Suprapubic skin (tissue), 4 donors: ENCODE results near the gene DDX19B.
"Not testable (repeated sequence)": the region's sequence is repeated elsewhere in the genome, so short reads cannot be mapped to it uniquely, and the experiment has no call there.

Experiments
- EP300 ChIP-seq: sonication (generic); formaldehyde crosslinking; IDR thresholded peaks from one replicate; pipeline ENCODE4 v1.6.1; 2017; ENCODE audit warnings: antibody characterized with exemption
- POLR2A ChIP-seq, 2 donors: fragments of 450-650 bp; IDR thresholded peaks; one replicate each; pipeline ENCODE4 v1.6.1; 2017; ENCODE audit warnings: antibody characterized with exemption in 2 of 2, mild to moderate bottlenecking in 2 of 2, moderate library complexity in 2 of 2
- POLR2AphosphoS5 ChIP-seq, 3 donors: sonication (generic); formaldehyde crosslinking; IDR thresholded peaks; one replicate each; pipeline ENCODE4 v1.6.1; 2017; ENCODE audit warnings: antibody characterized with exemption in 3 of 3
- TF ChIP-seq, protein P1 (sequence below), 2 donors: fragments of 200-600 bp in 1 of 2; fragments of 450-650 bp in 1 of 2; sonication (generic) in 1 of 2; IDR thresholded peaks; one replicate each; pipeline ENCODE4 v1.5.1; 2016 to 2019; ENCODE audit warnings: antibody characterized with exemption in 2 of 2, mild to moderate bottlenecking in 1 of 2, moderate library complexity in 1 of 2

DNA sequence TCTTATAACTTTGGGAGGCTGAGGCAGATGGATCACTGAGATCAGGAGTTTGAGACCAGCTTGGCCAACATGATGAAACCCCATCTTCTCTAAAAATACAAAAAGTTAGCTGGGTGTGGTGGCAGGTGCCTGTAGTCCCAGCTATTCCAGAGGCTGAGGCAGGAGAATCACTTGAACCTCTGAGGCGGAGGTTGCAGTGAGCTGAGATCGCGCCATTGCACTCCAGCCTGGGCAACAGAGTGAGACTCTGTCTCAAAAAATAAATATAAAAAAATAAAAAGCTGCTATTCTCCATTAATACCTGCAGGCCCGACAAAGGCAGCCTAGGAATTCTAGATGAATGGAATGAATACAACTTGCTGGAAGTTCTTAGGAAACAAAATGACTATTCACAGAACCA lies 49.3 kb upstream of the DDX19B start:
- TF ChIP-seq, protein P1, sequence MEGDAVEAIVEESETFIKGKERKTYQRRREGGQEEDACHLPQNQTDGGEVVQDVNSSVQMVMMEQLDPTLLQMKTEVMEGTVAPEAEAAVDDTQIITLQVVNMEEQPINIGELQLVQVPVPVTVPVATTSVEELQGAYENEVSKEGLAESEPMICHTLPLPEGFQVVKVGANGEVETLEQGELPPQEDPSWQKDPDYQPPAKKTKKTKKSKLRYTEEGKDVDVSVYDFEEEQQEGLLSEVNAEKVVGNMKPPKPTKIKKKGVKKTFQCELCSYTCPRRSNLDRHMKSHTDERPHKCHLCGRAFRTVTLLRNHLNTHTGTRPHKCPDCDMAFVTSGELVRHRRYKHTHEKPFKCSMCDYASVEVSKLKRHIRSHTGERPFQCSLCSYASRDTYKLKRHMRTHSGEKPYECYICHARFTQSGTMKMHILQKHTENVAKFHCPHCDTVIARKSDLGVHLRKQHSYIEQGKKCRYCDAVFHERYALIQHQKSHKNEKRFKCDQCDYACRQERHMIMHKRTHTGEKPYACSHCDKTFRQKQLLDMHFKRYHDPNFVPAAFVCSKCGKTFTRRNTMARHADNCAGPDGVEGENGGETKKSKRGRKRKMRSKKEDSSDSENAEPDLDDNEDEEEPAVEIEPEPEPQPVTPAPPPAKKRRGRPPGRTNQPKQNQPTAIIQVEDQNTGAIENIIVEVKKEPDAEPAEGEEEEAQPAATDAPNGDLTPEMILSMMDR (IDR thresholded peaks at IDR 0.05), result not testable (repeated sequence)
- not testable (repeated sequence) for TF ChIP-seq POLR2A (IDR thresholded peaks at IDR 0.05); POLR2AphosphoS5 (IDR thresholded peaks at IDR 0.05); EP300
